HepG2 (cell line): Measurements from ENCODE around the gene SLC18A3. TPM values are rescaled to one million over a fixed set of nuclear protein-coding genes. Genes with fewer than 3 reads are reported as not detected.
A peak's percentile ranks its signal among the peaks of the same experiment; 100 is the strongest.

Source experiments
- ATAC-seq: fragments of 200-7000 bp; cut with Tn5 transposase; 3 replicates; pipeline ENCODE4 v1.9.1; 2020; ENCODE audit warnings: mild to moderate bottlenecking, moderate library complexity
- BruUV-seq: library from RNA; stranded (reverse); fragments of 400-500 nt; replicated peaks from 2 replicates; lab custom pipeline; 2021; lab: Mats Ljungman, UMichigan
- CTCF ChIA-PET: fragments of 300-600 bp; formaldehyde crosslinking; extraction: SDS; loops from one replicate; lab custom pipeline; 2021; ENCODE audit warnings: low total read pairs, inconsistent platforms, low intra/inter-chr PET ratio; lab: Yijun Ruan, JAX
- POLR2A ChIA-PET: fragments of 350-600 bp; sonication (Branson Sonifier 250); formaldehyde crosslinking; loops from one replicate; lab custom pipeline; 2020; ENCODE audit warnings: antibody characterized with exemption, inconsistent platforms; lab: Yijun Ruan, JAX
- DNase-seq: peaks from one replicate; pipeline ENCODE4 v3.0.0-alpha.2; 2015; ENCODE audit warnings: low spot score
- FAIRE-seq: peaks from 3 replicates; lab custom pipeline; 2011; peaks lifted over from hg19 to GRCh38; lab: Jason Lieb, UNC
- H2AFZ ChIP-seq: one replicate; pipeline ENCODE4 v1.6.1; 2011; ENCODE audit warnings: low read length, inconsistent platforms
- H3K27ac ChIP-seq: fragments of 300-600 bp; 3 replicates; pipeline ENCODE4 v1.8.0; 2011; ENCODE audit warnings: mixed run types, mild to moderate bottlenecking, mixed read lengths, low read length, inconsistent platforms; ENCODE audit not compliant: insufficient read depth; ENCODE audit errors: extremely low read length
- H3K27me3 ChIP-seq, 2 experiments: fragments of 200-600 bp in 1 of 2; 2 replicates in 1 of 2; 3 replicates in 1 of 2; pipeline versions ENCODE4 v1.6.0 to v1.8.0; 2011; ENCODE audit warnings: low read length in 2 of 2, mild to moderate bottlenecking in 2 of 2, moderate library complexity in 2 of 2, inconsistent platforms in 1 of 2; ENCODE audit not compliant: insufficient read depth in 2 of 2, control insufficient read depth in 1 of 2
- H3K36me3 ChIP-seq, 2 experiments: fragments of 200-600 bp in 1 of 2; replicated peaks in 1 of 2; 2 replicates in 1 of 2; 3 replicates in 1 of 2; pipeline versions ENCODE4 v1.5.1 to v1.8.0; 2011; ENCODE audit warnings: low read length in 2 of 2, inconsistent platforms in 1 of 2; ENCODE audit not compliant: insufficient read depth in 2 of 2, control insufficient read depth in 1 of 2
- H3K4me1 ChIP-seq: 2 replicates; pipeline ENCODE4 v1.5.1; 2012; ENCODE audit warnings: low read length, inconsistent platforms; ENCODE audit not compliant: insufficient read depth
- H3K4me2 ChIP-seq: 2 replicates; pipeline ENCODE4 v1.6.0; 2011; ENCODE audit warnings: low read depth, low read length, inconsistent platforms
- H3K4me3 ChIP-seq, 3 experiments: fragments of 200-600 bp in 1 of 3; sonication (generic), shearing (Covaris generic) in 1 of 3; replicated peaks in 1 of 3; 2 replicates each; pipeline ENCODE4 v1.5.1; 2011 to 2016; ENCODE audit warnings: low read length in 3 of 3, inconsistent platforms in 2 of 3, low read depth in 2 of 3, mild to moderate bottlenecking in 2 of 3, control low read depth in 1 of 3, mixed read lengths in 1 of 3; ENCODE audit not compliant: insufficient read depth in 1 of 3
- H3K79me2 ChIP-seq: one replicate; pipeline ENCODE4 v1.6.1; 2011; ENCODE audit warnings: low read length, inconsistent platforms; ENCODE audit not compliant: insufficient read depth
- H3K9ac ChIP-seq: 2 replicates; pipeline ENCODE4 v1.6.0; 2011; ENCODE audit warnings: mild to moderate bottlenecking, low read depth, low read length, inconsistent platforms; ENCODE audit not compliant: insufficient read depth
- H3K9me3 ChIP-seq: 2 replicates; pipeline ENCODE4 v1.5.1; 2012; ENCODE audit warnings: mild to moderate bottlenecking, low read length
- H4K20me1 ChIP-seq: 2 replicates; pipeline ENCODE4 v1.6.0; 2011; ENCODE audit warnings: inconsistent platforms, mild to moderate bottlenecking, low read length, moderate library complexity; ENCODE audit not compliant: insufficient read depth
- ELF1 ChIP-seq: sonication (generic); formaldehyde crosslinking; IDR thresholded peaks from 2 replicates; pipeline ENCODE4 v1.4.0; 2020; ENCODE audit warnings: missing genetic modification reagents
- HMG20A ChIP-seq: IDR thresholded peaks from 2 replicates; pipeline ENCODE4 v1.6.1; 2016; ENCODE audit warnings: borderline replicate concordance
- NAIF1 ChIP-seq: sonication (generic); formaldehyde crosslinking; IDR thresholded peaks from 2 replicates; pipeline ENCODE4 v1.5.0; 2020; ENCODE audit warnings: mild to moderate bottlenecking, missing genetic modification reagents, borderline replicate concordance
- PAWR ChIP-seq: sonication (generic); formaldehyde crosslinking; IDR thresholded peaks from 2 replicates; pipeline ENCODE4 v1.4.0; 2020; ENCODE audit warnings: missing genetic modification reagents, mild to moderate bottlenecking, borderline replicate concordance
- SMC3 ChIP-seq: IDR thresholded peaks from 2 replicates; pipeline ENCODE4 v1.6.1; 2011; ENCODE audit warnings: low read length, improper control_type of control experiment
- SPEN ChIP-seq: sonication (generic); formaldehyde crosslinking; IDR thresholded peaks from 2 replicates; pipeline ENCODE4 v1.5.1; 2020; ENCODE audit warnings: low read depth, mild to moderate bottlenecking, missing genetic modification reagents
- STAG1 ChIP-seq: sonication (generic); formaldehyde crosslinking; IDR thresholded peaks from 2 replicates; pipeline ENCODE4 v1.4.0; 2020; ENCODE audit warnings: missing genetic modification reagents
- XRCC5 ChIP-seq: fragments of 200-400 bp; formaldehyde crosslinking; optimal IDR thresholded peaks from 2 replicates; pipeline ENCODE3; 2017; ENCODE audit warnings: mild to moderate bottlenecking, low read length
- YEATS2 ChIP-seq: sonication (generic); formaldehyde crosslinking; IDR thresholded peaks from 2 replicates; pipeline ENCODE4 v1.4.0; 2020; ENCODE audit warnings: missing genetic modification reagents, borderline replicate concordance
- ZBTB20 ChIP-seq: sonication (generic); formaldehyde crosslinking; IDR thresholded peaks from 2 replicates; pipeline ENCODE4 v1.8.1; 2023; ENCODE audit warnings: missing genetic modification reagents, low read depth, mild to moderate bottlenecking, borderline replicate concordance
- ZFP62 ChIP-seq: sonication (generic); formaldehyde crosslinking; IDR thresholded peaks from 2 replicates; pipeline ENCODE4 v1.4.0; 2020; ENCODE audit warnings: missing genetic modification reagents
- ZNF264 ChIP-seq: sonication (generic); formaldehyde crosslinking; IDR thresholded peaks from 2 replicates; pipeline ENCODE4 v1.4.0; 2020; ENCODE audit warnings: missing genetic modification reagents
- ZNF547 ChIP-seq: sonication (generic); formaldehyde crosslinking; IDR thresholded peaks from 2 replicates; pipeline ENCODE4 v1.5.1; 2020; ENCODE audit warnings: mild to moderate bottlenecking, missing genetic modification reagents
- WGBS: methylation state at CpG from one replicate; pipeline ENCODE4 v1.1.6; 2017; ENCODE audit warnings: low lambda C conversion rate; 5-methylcytosine and 5-hydroxymethylcytosine counted together
- in situ Hi-C: cut with HindIII; loops from 2 replicates; pipeline ENCODE4 v1.10.0; 2017; ENCODE audit warnings: low pct_unique_long_range_greater_than_20kb; ENCODE audit not compliant: extremely low pct_ligation_motif_present
- intact Hi-C: fragments of 100-400 bp; cut with micrococcal nuclease; formaldehyde crosslinking; loops from one replicate; pipeline ENCODE4 v1.10.0; 2022; ENCODE audit not compliant: unreplicated experiment
- polyA plus RNA-seq, 8 experiments: library from polyadenylated mRNA; depleted of rRNA in 3 of 8; stranded (reverse) in 7 of 8; unstranded in 1 of 8; fragments of >200 nt; fragmentation: Illumina TruSeq in 4 of 8; extraction: Trizol in 4 of 8; gene quantifications; 2 replicates each; pipeline versions ENCODE4 v1.2.1 to v1.2.3, GENCODE V29; 2011 to 2016; ENCODE audit warnings: low read depth in 4 of 8, missing spikeins in 1 of 8, mixed read lengths in 1 of 8; ENCODE audit not compliant: insufficient read depth in 1 of 8
- total RNA-seq, 5 experiments: library from RNA; depleted of rRNA; stranded (reverse); fragments of >200 nt; fragmentation: Illumina TruSeq; extraction: Trizol; gene quantifications; 2 replicates each; pipeline ENCODE4 v1.2.3, GENCODE V29; 2016; ENCODE audit warnings: low read depth in 1 of 5
- TF ChIP-seq, protein P1 (sequence below): sonication (generic); formaldehyde crosslinking; IDR thresholded peaks from 2 replicates; pipeline ENCODE4 v1.5.1; 2020; ENCODE audit warnings: mild to moderate bottlenecking, moderate library complexity, missing genetic modification reagents
- TF ChIP-seq, protein P2 (sequence below): sonication (generic); formaldehyde crosslinking; IDR thresholded peaks from 2 replicates; pipeline ENCODE4 v1.5.0; 2020; ENCODE audit warnings: mild to moderate bottlenecking, missing genetic modification reagents
- TF ChIP-seq, protein P3 (sequence below): sonication (generic); formaldehyde crosslinking; IDR thresholded peaks from 2 replicates; pipeline ENCODE4 v1.5.0; 2020; ENCODE audit warnings: mild to moderate bottlenecking, missing genetic modification reagents, moderate library complexity

Gene SLC18A3
- total and polyA plus RNA-seq, 2 of the 13 experiments (the other 11 are each of a cell fraction or from before 2014, with no cell fraction given) = not detected

DNA sequence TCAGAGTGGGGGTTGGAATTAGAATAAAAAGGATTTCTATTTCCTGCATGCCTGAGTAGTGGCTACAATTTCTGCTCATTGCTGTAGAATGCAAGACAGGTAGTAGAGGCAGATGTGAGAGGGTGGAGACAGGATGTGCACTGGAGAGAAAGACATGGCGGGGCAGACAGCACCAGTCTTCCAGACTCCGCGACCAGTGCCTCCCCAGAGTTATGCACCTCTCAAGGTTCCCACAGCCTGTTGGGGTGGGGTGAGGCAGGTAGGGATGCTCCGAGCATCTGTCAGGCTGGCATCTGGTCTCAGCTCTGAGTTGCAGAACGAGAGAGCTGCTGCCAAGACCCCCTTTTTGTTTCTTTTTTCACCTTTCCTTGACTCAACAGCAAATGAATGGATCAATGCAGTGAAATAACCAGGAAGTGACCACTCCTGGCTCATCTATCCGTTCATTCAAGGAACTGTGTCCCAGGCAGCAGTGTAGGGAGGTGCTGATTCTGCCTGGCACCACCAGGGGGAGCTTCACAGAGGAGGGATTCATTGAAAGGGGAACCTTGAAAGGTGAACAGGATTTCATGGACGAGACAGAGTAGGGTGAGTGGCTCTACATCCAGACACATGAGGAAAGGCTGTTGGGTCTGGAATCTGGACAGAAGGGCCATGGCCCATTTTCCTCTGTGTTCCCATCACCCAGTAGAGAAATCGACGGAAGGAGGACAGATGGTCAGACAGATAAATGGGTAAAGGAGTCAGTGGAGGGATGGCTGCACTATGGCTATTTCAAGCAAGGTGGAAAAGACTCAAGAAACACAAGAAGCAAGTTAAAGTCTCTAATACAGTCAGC lies 17.2 kb upstream of the SLC18A3 start:
- Histone ChIP-seq H3K27ac (no peak overlapping the region), H3K4me3 (no peak overlapping the region), H3K79me2 (no peaks in the 10 kb centered on the region), H3K36me3 (no peaks in the 10 kb centered on the region), H3K9ac (no peak overlapping the region), H3K4me2 (no peak overlapping the region), H3K4me1 (peaks cover 12% of the 10 kb centered on the region; the same call in 1 of the 2 replicates), H4K20me1 (no peaks in the 10 kb centered on the region), H2AFZ (no peak overlapping the region), H3K9me3 (no peaks in the 10 kb centered on the region), H3K27me3 (peaks cover 0 to 13% of the 10 kb centered on the region in 2 experiments; a peak in 2 of 5 replicates)
- CTCF ChIA-PET = interaction anchor here (2.4 kb wide), 1 partner anchor 631 kb away, joined by 7 read pairs; no protein-coding TSS in a partner anchor
- TF ChIP-seq XRCC5 = peak; percentile 81
- no peak for TF ChIP-seq SPEN (CRISPR knock-in tag)
- TF ChIP-seq ELF1 (CRISPR knock-in tag) = peak; percentile 23; the same call in 1 of the 2 replicates
- TF ChIP-seq NAIF1 (CRISPR knock-in tag) = no peak
- TF ChIP-seq ZBTB20 = no peak
- peak; percentile 63; the same call in 1 of the 2 replicates for TF ChIP-seq SMC3
- peak; percentile 31; the same call in 1 of the 2 replicates for TF ChIP-seq YEATS2 (CRISPR knock-in tag)
- TF ChIP-seq, protein P1, sequence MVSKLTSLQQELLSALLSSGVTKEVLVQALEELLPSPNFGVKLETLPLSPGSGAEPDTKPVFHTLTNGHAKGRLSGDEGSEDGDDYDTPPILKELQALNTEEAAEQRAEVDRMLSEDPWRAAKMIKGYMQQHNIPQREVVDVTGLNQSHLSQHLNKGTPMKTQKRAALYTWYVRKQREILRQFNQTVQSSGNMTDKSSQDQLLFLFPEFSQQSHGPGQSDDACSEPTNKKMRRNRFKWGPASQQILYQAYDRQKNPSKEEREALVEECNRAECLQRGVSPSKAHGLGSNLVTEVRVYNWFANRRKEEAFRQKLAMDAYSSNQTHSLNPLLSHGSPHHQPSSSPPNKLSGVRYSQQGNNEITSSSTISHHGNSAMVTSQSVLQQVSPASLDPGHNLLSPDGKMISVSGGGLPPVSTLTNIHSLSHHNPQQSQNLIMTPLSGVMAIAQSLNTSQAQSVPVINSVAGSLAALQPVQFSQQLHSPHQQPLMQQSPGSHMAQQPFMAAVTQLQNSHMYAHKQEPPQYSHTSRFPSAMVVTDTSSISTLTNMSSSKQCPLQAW (CRISPR knock-in tag) = 0 out of 2 replicates have a peak, but pooled peaks have one; percentile 14
- TF ChIP-seq PAWR = no peak
- TF ChIP-seq ZNF264 (CRISPR knock-in tag) = no peak
- no peak for TF ChIP-seq HMG20A (CRISPR knock-in tag)
- no peak for TF ChIP-seq ZNF547 (CRISPR knock-in tag)
- TF ChIP-seq ZFP62 = no peak
- TF ChIP-seq, protein P2, sequence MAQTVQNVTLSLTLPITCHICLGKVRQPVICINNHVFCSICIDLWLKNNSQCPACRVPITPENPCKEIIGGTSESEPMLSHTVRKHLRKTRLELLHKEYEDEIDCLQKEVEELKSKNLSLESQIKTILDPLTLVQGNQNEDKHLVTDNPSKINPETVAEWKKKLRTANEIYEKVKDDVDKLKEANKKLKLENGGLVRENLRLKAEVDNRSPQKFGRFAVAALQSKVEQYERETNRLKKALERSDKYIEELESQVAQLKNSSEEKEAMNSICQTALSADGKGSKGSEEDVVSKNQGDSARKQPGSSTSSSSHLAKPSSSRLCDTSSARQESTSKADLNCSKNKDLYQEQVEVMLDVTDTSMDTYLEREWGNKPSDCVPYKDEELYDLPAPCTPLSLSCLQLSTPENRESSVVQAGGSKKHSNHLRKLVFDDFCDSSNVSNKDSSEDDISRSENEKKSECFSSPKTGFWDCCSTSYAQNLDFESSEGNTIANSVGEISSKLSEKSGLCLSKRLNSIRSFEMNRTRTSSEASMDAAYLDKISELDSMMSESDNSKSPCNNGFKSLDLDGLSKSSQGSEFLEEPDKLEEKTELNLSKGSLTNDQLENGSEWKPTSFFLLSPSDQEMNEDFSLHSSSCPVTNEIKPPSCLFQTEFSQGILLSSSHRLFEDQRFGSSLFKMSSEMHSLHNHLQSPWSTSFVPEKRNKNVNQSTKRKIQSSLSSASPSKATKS (CRISPR knock-in tag) = no peak
- TF ChIP-seq STAG1 (CRISPR knock-in tag) = peak; percentile 49
- TF ChIP-seq, protein P3, sequence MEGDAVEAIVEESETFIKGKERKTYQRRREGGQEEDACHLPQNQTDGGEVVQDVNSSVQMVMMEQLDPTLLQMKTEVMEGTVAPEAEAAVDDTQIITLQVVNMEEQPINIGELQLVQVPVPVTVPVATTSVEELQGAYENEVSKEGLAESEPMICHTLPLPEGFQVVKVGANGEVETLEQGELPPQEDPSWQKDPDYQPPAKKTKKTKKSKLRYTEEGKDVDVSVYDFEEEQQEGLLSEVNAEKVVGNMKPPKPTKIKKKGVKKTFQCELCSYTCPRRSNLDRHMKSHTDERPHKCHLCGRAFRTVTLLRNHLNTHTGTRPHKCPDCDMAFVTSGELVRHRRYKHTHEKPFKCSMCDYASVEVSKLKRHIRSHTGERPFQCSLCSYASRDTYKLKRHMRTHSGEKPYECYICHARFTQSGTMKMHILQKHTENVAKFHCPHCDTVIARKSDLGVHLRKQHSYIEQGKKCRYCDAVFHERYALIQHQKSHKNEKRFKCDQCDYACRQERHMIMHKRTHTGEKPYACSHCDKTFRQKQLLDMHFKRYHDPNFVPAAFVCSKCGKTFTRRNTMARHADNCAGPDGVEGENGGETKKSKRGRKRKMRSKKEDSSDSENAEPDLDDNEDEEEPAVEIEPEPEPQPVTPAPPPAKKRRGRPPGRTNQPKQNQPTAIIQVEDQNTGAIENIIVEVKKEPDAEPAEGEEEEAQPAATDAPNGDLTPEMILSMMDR (CRISPR knock-in tag) = peak; percentile 82
- BruUV-seq = no TSS peak
- WGBS = 11% methylated on average over 7 of the region's 9 CpGs
- DNase-seq = peak; percentile 53
- in situ Hi-C loops = loop anchor here (10.0 to 25.0 kb wide), 2 partner anchors 172 to 619 kb away; partner anchors contain the start of gene OGDHL
- intact Hi-C loops = loop anchor here (2.0 to 5.0 kb wide), 3 partner anchors 169 to 632 kb away; partner anchors contain the start of gene OGDHL
- FAIRE-seq = peak; percentile 72
- POLR2A ChIA-PET = no interaction called here
- peak; percentile 83 for ATAC-seq
